ENCODE results near the gene STX2.
A peak's percentile ranks its signal among the peaks of the same experiment; 100 is the strongest.

The STX2 gene

DNA sequence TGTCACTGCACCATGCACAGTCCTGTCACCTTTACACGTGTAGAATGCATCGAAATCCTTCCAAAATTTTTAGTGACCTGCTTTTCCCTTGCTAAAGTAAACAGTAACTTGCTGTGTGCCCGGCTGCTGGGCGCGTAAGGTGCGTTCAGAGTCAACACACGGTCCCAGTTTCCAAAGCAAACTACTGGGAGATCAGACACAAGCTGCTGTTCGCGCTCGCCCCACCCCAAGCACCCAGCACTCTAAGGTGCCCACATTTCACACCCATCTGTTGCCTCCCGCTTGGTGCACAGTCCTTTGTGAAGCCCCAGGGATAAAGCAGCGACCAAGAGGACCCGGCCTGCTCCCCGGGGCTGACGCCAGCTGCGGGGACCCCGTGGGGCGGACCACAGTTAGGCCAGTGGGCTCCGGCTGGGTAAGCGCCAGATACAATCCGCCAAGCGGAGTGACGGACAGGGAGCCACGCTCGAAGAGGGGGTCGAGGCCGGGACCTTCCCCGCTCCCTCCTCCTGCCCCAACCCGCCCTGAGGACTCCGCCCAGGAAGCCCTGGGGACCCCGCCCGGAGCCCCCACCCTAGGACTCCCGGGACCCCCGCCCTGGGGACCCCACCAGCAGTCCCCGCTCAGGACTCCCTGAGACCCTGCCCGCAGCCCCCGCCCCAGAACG lies 633 bp downstream of the STX2 start:
- Histone ChIP-seq H3K4me3 (ENCODE audit: low read depth in 1 of 2, low read length in 1 of 2) (peak overlapping the region; percentile 47 to 57), H3K9me3 (no peaks in the 10 kb centered on the region), H3K27me3 (peaks cover 50% of the 10 kb centered on the region), H3K36me3 (no peaks in the 10 kb centered on the region), H3K4me1 (ENCODE audit: control insufficient read depth in 1 of 2, insufficient read depth in 1 of 2, low read depth in 1 of 2, low read length in 1 of 2) (peaks cover 11 to 15% of the 10 kb centered on the region in 2 experiments), H3K27ac (no peak overlapping the region)
- no peak for TF ChIP-seq CTCF (IDR thresholded peaks at IDR 0.05)

GRCh38 chr12:130835436-130835835 lies 3.6 kb downstream of the STX2 start:
- Histone ChIP-seq H3K9me3 (no peaks in the 10 kb centered on the region), H3K4me3 (ENCODE audit: low read depth in 1 of 2, low read length in 1 of 2) (no peak overlapping the region), H3K36me3 (no peaks in the 10 kb centered on the region), H3K4me1 (ENCODE audit: control insufficient read depth in 1 of 2, insufficient read depth in 1 of 2, low read depth in 1 of 2, low read length in 1 of 2) (peaks cover 11 to 15% of the 10 kb centered on the region in 2 experiments), H3K27me3 (peaks cover 54% of the 10 kb centered on the region), H3K27ac (no peak overlapping the region)
- TF ChIP-seq CTCF (IDR thresholded peaks at IDR 0.05) = no peak

- Histone ChIP-seq H3K36me3 (no peaks in the 10 kb centered on the region), H3K9me3 (no peaks in the 10 kb centered on the region), H3K4me3 (ENCODE audit: low read depth in 1 of 2, low read length in 1 of 2) (no peak overlapping the region), H3K27me3 (peaks cover 54% of the 10 kb centered on the region), H3K4me1 (ENCODE audit: control insufficient read depth in 1 of 2, insufficient read depth in 1 of 2, low read depth in 1 of 2, low read length in 1 of 2) (peaks cover 11 to 15% of the 10 kb centered on the region in 2 experiments), H3K27ac (no peak overlapping the region)
- no peak for TF ChIP-seq CTCF (IDR thresholded peaks at IDR 0.05)
Measured at GRCh38 chr12:130835011-130835410, 4.0 kb downstream of the STX2 start.

DNA sequence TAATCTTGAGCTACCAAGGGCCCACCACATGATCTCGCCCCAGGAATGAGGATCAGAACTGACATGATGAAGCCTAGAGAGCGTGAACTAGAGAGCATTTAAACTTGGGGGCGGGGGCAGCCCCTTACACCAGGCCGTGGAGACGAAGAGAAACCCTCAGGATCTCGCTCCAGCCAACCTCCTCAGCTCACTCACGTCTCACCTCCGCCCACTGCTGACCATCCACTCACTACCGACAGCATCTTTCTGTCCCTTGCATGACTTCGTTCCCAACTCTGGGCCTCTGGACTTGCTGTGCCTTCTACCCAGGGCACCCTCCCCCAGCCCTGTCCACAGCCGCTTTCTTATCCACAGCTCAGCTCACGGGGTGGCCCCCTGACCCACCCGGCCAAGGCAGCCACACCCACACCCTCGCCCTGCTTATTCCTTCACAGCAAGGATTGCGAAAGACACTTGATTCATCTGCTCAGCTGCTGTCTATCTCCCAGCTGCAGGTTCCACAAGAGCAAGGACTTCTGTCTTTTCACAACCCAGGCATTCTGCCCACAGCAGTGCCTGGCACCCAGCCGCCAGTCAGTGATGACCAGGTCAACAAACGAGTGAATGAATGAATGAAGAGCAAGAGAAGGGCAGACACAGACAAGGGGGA lies 6.4 kb downstream of the STX2 start:
- Histone ChIP-seq H3K27me3 (peaks cover 39% of the 10 kb centered on the region), H3K27ac (no peak overlapping the region), H3K4me1 (ENCODE audit: control insufficient read depth in 1 of 2, insufficient read depth in 1 of 2, low read depth in 1 of 2, low read length in 1 of 2) (no peaks in the 10 kb centered on the region), H3K36me3 (no peaks in the 10 kb centered on the region), H3K4me3 (ENCODE audit: low read depth in 1 of 2, low read length in 1 of 2) (no peak overlapping the region), H3K9me3 (no peaks in the 10 kb centered on the region)
- TF ChIP-seq CTCF (IDR thresholded peaks at IDR 0.05) = no peak

- Histone ChIP-seq H3K36me3 (no peaks in the 10 kb centered on the region), H3K4me3 (ENCODE audit: low read depth in 1 of 2, low read length in 1 of 2) (no peak overlapping the region), H3K27me3 (peaks cover 31% of the 10 kb centered on the region), H3K27ac (no peak overlapping the region), H3K4me1 (ENCODE audit: control insufficient read depth in 1 of 2, insufficient read depth in 1 of 2, low read depth in 1 of 2, low read length in 1 of 2) (no peaks in the 10 kb centered on the region), H3K9me3 (no peaks in the 10 kb centered on the region)
- TF ChIP-seq CTCF (IDR thresholded peaks at IDR 0.05) = no peak
Measured at GRCh38 chr12:130831876-130832405, 7.1 kb downstream of the STX2 start.

Measured in neutrophil (primary cell).